GM21381 (cell line): ENCODE measurements around the gene MTMR10.
A peak's percentile ranks its signal among the peaks of the same experiment; 100 is the strongest.

Experiments
- ATAC-seq: cut with Tn5 transposase; IDR thresholded peaks from one replicate; pipeline ENCODE4 v1.9.1; 2021; ENCODE audit warnings: mild to moderate bottlenecking, moderate library complexity; ENCODE audit not compliant: unreplicated experiment

Gene MTMR10

DNA sequence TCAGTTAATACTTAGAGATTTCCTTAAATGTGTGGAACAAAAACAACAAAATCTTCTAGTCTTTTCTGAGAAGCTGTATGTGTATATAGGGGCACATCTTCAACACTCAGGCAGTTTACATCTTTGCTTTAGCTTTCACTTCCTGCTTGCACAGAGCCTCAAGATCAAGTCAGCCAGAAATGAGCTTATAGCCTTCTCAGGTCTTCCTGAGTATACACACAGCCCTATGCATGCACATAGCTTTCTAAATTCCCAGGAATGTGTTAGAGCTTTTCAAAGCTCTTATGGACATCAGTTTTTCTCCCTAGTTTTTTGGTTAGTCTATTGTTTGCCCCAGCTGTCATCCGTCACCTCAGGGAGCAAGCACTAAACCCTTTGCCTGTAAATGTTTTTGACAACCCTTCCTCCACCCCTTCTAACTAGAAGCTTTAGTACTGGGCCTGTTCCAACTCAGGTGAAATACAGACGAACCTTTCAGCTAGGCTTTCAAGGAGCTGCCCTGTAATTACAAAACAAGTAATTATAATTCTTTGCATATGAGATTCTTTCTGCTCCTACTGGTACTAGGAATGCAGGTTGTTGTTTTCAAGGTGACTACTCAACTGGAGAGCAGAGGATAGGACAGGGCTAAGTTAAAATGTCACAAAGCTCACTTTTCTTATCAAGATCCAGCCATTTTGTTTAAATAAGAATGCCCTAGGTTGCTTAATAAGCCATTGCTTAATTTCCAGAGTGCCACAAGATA lies 22.6 kb upstream of the MTMR10 start:
- ATAC-seq, result peak; percentile 77

DNA sequence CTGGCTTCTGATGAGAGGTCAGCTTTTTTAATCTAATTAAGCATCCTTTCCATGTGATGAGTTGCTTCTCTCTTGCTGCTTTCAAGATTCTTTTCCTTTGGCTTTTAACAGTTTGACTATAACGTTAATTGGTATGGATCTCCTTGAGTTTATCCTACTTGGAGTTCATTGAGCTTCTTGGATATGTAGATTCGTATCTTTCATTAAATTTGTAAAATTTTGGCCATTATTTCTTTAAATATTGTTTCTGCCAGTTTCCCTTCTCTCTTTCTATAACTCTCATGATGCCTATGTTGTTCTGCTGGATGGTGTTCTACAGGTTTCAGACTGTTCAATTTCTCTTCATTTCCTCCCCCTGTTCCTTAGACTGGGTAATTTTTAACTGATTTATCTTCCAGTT lies 21.0 kb upstream of the MTMR10 start:
- no peak for ATAC-seq

DNA sequence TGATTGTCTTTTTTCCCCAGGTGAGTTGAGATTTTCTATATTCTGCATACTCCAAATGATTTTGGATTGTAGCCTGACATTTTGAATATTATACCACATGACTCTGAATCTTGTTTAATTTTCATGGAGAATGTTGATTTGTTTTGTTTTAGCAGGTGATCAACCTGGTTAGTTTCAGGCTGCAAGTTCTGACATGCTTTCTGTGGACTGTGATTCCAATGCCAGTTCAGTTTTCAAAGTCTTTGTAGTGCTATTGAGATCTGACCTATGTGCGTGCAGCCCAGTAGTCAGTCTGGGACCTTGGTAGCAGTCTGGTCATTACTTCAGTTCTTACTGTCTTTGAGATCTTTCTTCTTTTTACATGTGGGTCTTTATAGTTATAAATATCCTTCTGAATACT lies 18.6 kb upstream of the MTMR10 start:
- no peak for ATAC-seq

DNA sequence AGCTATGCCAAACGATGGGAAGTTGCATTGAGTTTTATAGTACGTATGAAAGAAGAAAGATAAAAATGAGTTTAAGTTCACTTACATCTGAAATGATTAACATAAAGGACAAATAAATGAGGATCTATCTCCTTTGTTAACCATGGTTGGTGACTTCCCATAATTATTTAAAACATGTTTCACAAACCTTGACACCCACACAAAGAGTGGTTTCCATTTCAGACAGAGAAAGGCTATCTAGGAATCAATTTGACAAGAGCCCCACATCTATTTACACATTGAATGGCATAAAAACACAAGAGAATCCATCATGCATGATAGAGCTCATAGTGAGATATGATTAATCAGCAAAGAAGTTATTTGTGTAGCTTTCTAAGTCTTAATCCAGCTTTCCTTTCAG lies 14.2 kb upstream of the MTMR10 start:
- ATAC-seq, result no peak

DNA sequence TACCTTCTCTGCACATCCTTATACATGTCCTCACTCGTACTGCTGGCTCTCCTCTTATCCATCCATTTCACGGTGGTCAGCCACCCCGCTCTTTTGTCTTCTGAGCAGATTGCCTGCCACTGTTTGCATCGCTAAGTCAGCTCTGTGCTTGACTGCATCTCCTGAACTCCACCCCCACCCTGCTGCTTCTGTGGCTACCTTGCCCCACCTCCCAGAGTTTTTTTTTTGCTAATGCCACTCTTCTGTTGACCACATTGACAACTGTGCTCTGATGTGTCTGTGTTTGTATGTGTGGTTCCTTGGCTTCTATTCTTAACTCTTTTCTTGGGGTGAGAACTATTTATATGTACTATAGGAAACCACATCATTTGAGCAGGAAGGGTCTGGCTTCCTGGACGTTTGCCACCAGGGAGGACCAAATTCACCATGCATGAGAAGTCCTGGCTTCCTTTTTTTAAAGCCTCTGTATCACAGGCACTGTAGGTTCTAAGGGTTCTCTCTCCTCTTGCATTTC lies 12.8 kb upstream of the MTMR10 start:
- ATAC-seq, result peak; percentile 89

DNA sequence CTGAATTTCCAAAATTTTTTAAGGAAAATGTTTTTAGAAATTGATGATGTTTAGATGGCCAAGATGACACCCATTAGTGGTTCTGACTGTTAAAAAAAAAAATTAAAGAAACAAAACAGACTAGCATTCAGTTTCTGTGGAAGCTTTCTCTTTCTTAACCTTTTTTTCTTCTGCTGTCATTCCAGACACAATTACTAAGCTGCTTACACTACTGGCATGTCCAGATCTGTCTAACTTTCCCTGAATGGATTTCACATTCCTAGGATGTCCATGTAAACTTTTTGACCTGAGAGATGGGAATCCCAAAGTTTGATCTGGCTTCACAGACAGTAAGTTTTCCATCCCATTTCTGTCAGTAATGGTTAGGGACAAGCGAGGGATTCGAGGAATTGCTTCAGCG lies 10.3 kb upstream of the MTMR10 start:
- no peak for ATAC-seq

DNA sequence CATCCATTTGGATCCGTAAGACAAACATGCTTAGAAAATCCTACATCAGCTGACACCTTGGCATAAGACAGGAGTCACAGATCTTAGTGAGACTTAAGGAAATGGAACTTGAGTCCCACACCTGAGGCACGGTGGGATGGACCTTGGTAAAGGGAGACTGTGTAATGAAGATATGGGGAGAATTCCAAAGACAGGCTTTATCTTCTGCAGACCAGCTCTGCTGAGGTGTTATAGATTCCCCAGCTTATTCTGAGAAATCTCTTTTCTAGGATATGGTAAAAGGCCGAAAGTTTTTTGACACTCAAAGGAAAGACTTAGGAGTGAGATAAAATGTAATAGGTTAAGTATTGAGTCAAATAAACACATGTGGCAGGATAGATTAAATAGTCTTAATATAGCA lies 8.3 kb upstream of the MTMR10 start:
- ATAC-seq, result no peak

DNA sequence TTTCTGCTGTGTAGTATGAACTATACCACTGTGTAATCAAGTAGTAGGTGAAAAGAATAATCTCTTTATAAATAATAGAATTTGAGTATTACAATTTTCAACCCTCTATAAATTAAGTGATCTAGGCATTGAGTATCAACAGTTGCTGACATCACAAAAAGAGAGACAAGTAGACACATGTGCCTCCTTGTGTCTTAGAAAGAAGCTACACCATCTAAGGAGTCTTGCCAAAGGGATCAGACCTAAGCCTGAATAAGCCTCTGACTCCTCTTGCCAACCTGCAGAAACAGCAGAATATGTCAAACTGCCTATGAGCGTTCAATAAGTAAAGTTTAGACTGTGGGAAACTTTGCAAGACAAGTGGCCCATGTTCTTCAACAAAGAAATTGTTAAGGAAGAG lies 5.8 kb upstream of the MTMR10 start:
- no peak for ATAC-seq

DNA sequence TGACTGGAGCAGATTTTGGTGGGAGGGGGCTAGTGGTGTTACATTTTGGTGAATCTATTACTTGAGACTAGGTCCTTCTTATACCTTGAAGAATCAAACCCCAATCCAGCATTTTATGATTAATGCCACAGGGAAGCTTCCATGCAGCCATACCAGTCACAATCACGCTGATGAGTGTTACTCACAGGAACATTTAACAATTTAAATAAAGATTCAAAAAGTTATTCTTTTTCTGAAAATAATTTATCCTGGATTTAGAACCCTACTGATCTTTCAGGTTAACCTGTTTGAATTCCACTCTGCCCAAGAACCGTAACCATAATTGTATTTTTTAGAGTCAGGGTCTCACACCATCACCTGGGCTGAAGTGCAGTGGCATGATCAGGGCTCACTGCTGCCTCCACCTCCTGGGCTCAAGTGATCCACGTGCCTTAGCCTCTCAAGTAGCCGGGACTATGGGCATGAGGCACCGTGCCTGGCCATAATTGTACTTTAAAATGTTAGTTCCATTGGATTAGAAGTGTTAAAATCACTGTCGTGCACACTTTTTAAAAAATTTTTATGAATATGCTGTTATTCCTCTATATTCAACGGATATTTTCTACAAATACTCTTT lies 929 bp upstream of the MTMR10 start:
- no peak for ATAC-seq

DNA sequence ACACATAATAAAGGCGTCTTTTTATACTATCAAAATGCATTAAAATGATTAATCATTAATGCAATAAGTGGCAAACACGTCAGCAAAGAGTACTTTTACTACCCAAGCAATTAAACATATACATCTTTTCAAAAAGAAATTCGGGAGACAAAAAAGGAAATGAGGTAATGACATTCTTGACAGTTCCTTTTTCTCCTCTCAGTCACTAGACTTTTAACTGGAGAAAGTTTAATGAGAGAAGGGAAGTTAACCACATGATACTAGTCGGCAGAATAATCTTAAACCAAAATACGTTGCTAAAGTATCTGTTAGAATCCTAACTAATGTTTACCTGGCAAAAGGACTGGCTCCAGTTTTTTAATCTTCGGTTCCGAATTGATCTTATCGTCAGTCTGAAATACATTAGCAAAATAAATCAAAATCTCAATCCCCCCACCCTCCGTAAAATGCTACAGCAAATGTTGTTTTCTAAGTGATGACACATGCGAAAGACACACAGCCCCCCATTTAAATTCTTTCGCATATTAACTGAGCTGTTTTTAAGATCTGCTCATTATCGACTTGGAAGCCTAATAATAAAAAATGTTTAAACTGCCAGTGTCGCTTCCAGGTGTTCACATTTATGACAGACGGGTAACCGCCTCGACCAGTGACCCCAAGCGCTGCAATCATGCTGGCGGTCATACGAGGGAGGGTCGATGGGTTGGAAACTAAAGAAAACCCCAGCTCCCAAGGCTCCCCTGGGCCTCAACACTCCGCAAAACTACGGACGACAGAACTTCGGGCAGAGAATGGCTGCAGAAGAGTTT lies 778 bp downstream of the MTMR10 start:
- peak; percentile 8 for ATAC-seq

DNA sequence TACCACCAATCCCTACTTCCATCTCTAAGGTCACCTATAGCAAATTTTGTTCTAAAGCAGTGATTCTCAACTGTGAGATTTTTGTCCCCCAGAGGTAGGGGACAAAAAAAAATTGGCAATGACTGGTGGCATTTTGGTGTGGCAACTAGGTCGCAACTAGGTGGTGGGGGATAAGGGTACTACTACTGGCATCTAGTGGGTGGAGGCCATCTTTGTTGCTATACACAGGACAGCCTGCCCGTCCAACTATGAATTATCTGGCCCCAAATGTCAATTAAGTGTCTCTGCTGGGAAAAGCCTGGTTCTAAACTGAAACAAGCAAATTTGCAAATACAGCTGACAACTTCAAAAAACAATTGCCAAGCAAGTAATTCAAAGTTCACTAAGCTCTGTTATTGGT lies 1.4 kb downstream of the MTMR10 start:
- ATAC-seq, result no peak

DNA sequence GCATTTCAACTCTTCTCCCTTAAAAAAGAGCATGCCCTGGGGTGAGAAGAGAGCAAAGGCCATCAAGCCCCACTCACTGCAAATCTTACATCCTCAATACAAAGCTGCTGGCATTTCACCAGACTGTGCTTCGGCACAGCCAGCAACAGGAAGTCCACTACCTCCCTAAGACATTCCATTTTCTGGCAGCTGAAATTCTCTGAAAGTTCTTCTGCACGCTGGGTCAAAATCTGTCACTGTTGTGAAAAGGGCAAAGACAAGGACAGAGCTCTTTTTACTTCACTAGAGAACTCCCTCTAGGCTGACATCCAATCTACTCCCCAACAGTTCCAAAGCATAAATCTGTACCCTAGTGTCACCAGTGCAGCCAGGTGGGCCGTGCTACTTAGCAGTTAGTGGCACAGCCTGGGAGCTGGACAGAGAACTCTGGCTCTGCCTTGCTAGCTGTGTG lies 6.3 kb downstream of the MTMR10 start:
- no peak for ATAC-seq

DNA sequence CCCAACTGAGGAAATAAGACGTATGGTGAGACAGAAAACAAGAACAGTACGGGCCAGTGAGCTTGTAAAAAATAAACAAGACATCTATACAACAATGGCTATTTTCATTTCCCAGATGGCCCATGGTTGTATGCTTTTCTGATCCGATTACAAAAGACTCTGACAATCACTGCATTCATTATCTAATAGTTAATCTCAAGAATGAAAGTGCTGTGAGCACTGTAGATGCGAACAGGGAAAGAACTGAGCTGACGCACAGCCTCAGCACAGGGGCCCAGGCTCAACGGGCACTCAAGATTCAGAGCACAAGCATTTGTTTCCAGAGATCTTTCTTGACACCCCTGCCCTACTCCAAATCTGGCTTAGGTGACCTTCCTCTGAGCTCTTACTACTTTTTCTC lies 6.9 kb downstream of the MTMR10 start:
- no peak for ATAC-seq

DNA sequence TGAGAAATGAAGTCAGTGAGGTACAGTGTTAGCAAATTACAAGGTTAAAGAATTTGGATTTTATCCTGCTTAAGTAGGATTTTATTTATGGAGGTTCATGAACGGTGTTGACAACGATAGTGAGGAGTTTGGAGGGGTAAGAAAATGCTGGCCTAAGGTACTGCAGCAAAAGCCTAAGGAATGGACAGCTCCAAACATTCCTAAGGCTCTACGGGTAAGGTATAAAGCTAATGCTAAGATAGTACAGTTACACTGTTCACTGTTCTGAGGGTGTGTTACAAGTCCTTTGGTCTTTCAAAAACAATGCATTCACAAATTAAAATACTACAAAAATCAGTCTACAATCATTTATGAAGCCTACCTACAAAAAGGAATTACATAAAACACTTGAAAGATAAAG lies 7.3 kb downstream of the MTMR10 start:
- no peak for ATAC-seq

DNA sequence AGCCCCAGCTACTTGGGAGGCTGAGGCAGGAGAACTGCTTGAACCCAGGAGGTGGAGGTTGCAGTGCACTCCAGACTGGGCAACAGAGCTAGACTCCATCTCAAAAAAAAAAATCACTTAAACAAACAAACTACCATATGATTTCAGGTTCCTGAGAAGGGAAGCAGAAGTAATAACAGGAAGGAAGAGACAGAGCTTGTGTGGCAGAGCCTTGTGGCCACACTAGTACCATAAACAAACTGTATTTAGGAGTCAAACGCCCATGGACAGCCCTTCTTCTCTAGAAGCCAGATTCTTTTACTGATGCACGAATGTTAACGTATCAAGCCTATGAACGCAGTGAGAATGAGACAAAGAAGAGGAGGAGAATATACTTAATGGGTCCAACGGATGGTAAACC lies 12.0 kb downstream of the MTMR10 start:
- no peak for ATAC-seq

DNA sequence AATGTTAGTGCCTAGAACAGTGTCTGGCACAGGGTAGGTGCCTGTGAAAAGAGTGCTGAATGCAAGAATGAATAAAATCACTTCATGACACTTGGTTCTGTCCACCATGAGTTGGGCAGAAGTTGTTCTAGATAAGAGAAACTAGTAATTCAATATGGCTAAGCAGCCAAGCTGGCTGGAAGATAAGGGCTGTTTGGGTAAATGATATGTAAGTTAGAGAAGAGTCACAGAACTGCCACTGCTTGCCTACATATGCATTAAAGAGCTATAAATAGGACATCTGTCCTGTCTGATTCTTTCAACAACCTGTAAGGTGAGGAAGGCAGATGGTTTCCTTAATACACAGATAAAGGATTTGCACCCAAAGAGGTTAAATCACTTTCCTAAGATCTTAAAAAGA lies 13.1 kb downstream of the MTMR10 start:
- ATAC-seq, result no peak

DNA sequence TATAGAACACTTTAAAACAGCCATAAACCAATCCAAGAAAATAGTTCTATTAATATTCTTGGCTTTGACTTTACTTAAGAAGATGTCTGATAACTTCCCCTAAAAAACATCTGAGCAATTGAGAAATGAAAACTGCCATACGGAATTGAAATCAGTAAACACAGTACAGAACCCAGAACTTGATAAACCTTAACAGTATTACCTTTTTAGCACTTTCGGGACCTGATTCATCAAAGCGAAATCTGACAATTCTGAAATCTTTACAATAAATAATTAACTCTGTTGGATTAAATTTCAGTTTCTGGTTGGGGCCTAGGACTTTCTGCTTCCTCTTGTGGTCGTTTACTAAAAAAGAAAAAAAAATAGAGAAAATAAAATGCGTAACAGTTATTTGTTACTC lies 17.3 kb downstream of the MTMR10 start:
- no peak for ATAC-seq

DNA sequence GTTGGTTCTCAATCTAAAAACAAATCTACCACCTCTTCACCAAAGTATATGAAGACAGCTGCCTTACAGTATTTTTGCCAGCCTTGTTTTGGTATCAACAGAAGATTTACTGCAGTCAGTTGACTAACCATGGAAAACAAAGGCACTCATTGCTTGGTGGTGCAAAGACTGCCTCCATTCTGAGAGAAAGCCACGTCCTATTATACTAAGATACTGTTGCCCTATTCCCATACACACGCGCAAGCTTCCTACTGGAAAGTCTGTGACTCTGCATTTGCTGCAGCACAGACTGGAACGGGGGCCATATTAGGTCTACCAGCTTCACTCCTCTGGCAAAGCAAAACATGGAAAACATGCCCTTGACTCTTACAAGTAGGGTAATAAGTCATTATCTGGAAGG lies 18.0 kb downstream of the MTMR10 start:
- no peak for ATAC-seq

DNA sequence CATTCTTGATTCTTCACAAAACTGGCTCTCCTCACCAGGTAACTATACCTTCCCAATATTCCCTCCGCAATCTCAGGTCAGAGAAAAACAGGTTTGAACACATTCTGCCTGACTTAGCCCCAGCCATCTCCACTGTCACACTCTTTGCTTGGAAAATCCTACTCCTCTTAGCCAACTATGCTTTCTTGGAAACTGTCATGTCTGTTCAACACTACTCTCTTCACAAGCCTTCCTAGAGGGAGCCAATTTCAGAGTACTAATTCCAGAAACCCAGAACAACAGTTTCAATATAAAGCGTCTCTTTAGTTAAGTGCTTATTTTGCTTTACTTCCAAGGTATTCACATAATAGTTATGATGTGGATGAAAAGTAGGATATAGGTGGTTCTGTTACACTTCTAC lies 21.7 kb downstream of the MTMR10 start:
- ATAC-seq, result no peak

DNA sequence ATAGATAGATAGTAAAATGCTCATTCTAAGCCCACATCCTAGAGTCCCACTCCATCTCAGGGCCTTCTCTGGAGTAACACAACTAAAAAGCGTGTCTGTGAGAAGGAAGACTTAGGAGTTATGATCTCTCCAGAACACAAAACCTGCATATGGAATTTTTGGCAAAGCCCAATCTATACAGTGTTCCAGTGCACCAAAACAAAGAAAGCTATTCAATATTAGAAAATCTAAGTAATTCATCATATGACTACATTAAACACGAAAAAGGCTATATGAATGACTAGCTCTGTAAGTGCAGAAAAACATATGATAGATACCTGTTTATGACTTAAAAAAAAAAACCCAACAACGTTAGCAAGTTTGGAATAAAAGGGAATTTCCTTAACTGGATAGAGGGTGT lies 27.7 kb downstream of the MTMR10 start:
- ATAC-seq, result no peak

DNA sequence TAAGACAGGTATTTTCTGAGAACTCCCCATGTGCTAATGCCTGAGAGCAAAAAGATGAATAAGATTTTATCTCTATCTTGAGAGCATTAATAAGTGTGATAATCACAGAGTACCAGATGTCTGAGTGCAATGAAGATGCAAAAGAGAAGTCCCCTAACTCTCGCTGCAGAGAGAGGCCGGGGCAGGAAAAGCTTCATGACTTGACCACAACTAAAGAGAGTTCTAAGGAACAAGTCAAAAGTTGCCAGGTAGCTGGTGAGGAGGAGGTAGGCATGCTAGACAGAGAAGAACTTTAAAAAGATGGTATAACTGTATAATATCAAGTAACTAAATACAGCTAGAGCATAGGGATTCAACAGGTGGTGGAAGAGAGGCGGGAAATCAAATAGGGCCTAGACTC lies 28.8 kb downstream of the MTMR10 start:
- ATAC-seq, result no peak

DNA sequence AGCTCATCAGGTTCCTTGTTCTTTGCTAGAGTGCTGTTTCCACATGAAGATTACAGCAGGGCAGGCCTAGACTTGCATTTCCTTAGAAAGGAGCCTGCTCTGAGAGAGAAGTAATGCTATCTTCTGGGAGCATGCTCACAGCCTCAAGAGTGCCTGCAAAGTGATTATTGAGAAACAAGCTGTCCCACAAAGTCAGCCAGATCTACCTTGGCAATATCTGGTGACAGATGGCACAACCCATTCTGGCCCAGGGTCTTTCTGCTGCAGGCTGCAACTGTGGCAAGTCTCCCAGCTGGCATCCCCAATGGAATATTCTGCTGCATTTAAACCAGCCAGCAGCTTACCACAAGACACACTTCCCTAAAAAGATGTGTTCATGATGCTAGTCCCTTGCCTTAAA lies 29.3 kb downstream of the MTMR10 start:
- ATAC-seq, result no peak
